K562 (cell line): Measurements from ENCODE around the gene DCAF5. TPM values are rescaled to one million over a fixed set of nuclear protein-coding genes. Genes with fewer than 3 reads are reported as not detected.

ENCODE experiments used
- ATAC-seq: fragments of 200-7000 bp; cut with Tn5 transposase; 3 replicates; pipeline ENCODE4 v1.9.1; 2020; ENCODE audit warnings: moderate library complexity
- BruUV-seq: library from RNA; stranded (reverse); fragments of 400-500 nt; replicated peaks from 2 replicates; lab custom pipeline; 2021; lab: Mats Ljungman, UMichigan
- CTCF ChIA-PET: fragments of 300-600 bp; formaldehyde crosslinking; extraction: SDS; loops from one replicate; lab custom pipeline; 2021; ENCODE audit warnings: low intra/inter-chr PET ratio; lab: Yijun Ruan, JAX
- POLR2A ChIA-PET: fragments of 300-600, 350-650 bp; sonication (Branson Sonifier 250); formaldehyde crosslinking; extraction: SDS; loops from one replicate; lab custom pipeline; 2021; ENCODE audit warnings: antibody characterized with exemption, inconsistent platforms; lab: Yijun Ruan, JAX
- DNase-seq, 4 experiments: peaks; one replicate each; pipeline versions ENCODE4 v3.0.0 to v3.0.0-alpha.2; 2011 to 2018; ENCODE audit warnings: low spot score in 3 of 4, mixed read lengths in 3 of 4; ENCODE audit errors: extremely low read depth in 1 of 4
- FAIRE-seq: peaks from 2 replicates; lab custom pipeline; 2011; peaks lifted over from hg19 to GRCh38; lab: Jason Lieb, UNC
- H2AFZ ChIP-seq: 2 replicates; pipeline ENCODE4 v1.6.0; 2011; ENCODE audit warnings: low read depth, low read length, control low read depth, inconsistent platforms
- H3K27ac ChIP-seq: fragments of 200-600 bp; 3 replicates; pipeline ENCODE4 v1.8.0; 2011; ENCODE audit warnings: low read depth, mild to moderate bottlenecking, control low read depth, inconsistent platforms, low read length, moderate library complexity, mixed read lengths; ENCODE audit errors: extremely low read depth
- H3K27me3 ChIP-seq, 2 experiments: fragments of 300-600 bp in 1 of 2; 2 replicates in 1 of 2; 3 replicates in 1 of 2; pipeline versions ENCODE4 v1.6.0 to v1.8.0; 2011; ENCODE audit warnings: inconsistent platforms in 2 of 2, low read length in 2 of 2, mild to moderate bottlenecking in 1 of 2, mixed read lengths in 1 of 2, moderate library complexity in 1 of 2; ENCODE audit not compliant: control insufficient read depth in 2 of 2, insufficient read depth in 2 of 2
- H3K36me3 ChIP-seq: fragments of 300-600 bp; 3 replicates; pipeline ENCODE4 v1.8.0; 2011; ENCODE audit warnings: mild to moderate bottlenecking, low read length, inconsistent platforms; ENCODE audit not compliant: control insufficient read depth, insufficient read depth
- H3K4me1 ChIP-seq, 2 experiments: fragments of 200-600 bp in 1 of 2; replicated peaks in 1 of 2; 2 replicates in 1 of 2; 3 replicates in 1 of 2; pipeline versions ENCODE4 v1.5.1 to v1.8.0; 2011; ENCODE audit warnings: inconsistent platforms in 2 of 2, low read length in 2 of 2, mild to moderate bottlenecking in 1 of 2, mixed read lengths in 1 of 2, moderate library complexity in 1 of 2; ENCODE audit not compliant: control insufficient read depth in 2 of 2, insufficient read depth in 2 of 2
- H3K4me2 ChIP-seq: 2 replicates; pipeline ENCODE4 v1.6.1; 2011; ENCODE audit warnings: low read length, control low read depth, inconsistent platforms, mixed read lengths; ENCODE audit not compliant: insufficient read depth
- H3K4me3 ChIP-seq: fragments of 200-600 bp; sonication (generic), shearing (Covaris generic); 2 replicates; pipeline ENCODE4 v1.5.1; 2016; ENCODE audit warnings: control low read depth, inconsistent platforms
- H3K79me2 ChIP-seq: fragments of 200-600 bp; 3 replicates; pipeline ENCODE4 v1.8.0; 2011; ENCODE audit warnings: low read length, inconsistent platforms; ENCODE audit not compliant: control insufficient read depth, insufficient read depth
- H3K9ac ChIP-seq, 2 experiments: 2 replicates each; pipeline versions ENCODE4 v1.6.0 to v1.6.1; 2011; ENCODE audit warnings: low read depth in 2 of 2, low read length in 2 of 2, control low read depth in 1 of 2, inconsistent platforms in 1 of 2, mild to moderate bottlenecking in 1 of 2, mixed read lengths in 1 of 2; ENCODE audit not compliant: insufficient read depth in 1 of 2
- H3K9me1 ChIP-seq: one replicate; pipeline ENCODE4 v1.6.0; 2011; ENCODE audit warnings: inconsistent platforms, mild to moderate bottlenecking, low read length, moderate library complexity; ENCODE audit not compliant: control insufficient read depth, insufficient read depth
- H3K9me3 ChIP-seq: replicated peaks from 2 replicates; pipeline ENCODE4 v1.5.1; 2011; ENCODE audit warnings: low read depth, low read length, inconsistent platforms; ENCODE audit not compliant: control insufficient read depth, insufficient read depth
- H4K20me1 ChIP-seq: replicated peaks from 2 replicates; pipeline ENCODE4 v1.6.1; 2011; ENCODE audit warnings: low read length, inconsistent platforms, mixed read lengths; ENCODE audit not compliant: control insufficient read depth, insufficient read depth
- CEBPG ChIP-seq, 3 experiments: fragments of 200-800 bp in 1 of 3; sonication (Bioruptor generic) in 1 of 3; sonication (generic) in 1 of 3; formaldehyde crosslinking in 1 of 3; IDR thresholded peaks in 2 of 3; conservative IDR thresholded peaks in 1 of 3; 2 replicates each; pipeline versions ENCODE4 v1.6.1 to v1.8.0; 2016 to 2022; ENCODE audit warnings: missing compliant biosample characterization in 2 of 3, missing genetic modification characterization in 2 of 3, mild to moderate bottlenecking in 1 of 3, missing genetic modification reagents in 1 of 3
- CTBP1 ChIP-seq: fragments of 450-650 bp; IDR thresholded peaks from 2 replicates; pipeline ENCODE4 v1.6.1; 2016; ENCODE audit warnings: borderline replicate concordance
- CTCF ChIP-seq, 3 experiments: IDR thresholded peaks in 2 of 3; conservative IDR thresholded peaks in 1 of 3; 2 replicates each; pipeline ENCODE4 v1.5.1; 2011 to 2012; ENCODE audit warnings: low read length in 3 of 3, mild to moderate bottlenecking in 3 of 3, control low read depth in 2 of 3, improper control_type of control experiment in 1 of 3, inconsistent platforms in 1 of 3, low read depth in 1 of 3, mixed read lengths in 1 of 3, moderate library complexity in 1 of 3; ENCODE audit not compliant: insufficient read depth in 2 of 3
- CXXC5 ChIP-seq: fragments of 250-450 bp; sonication (Bioruptor Pico); IDR thresholded peaks from 2 replicates; pipeline ENCODE4 v1.8.0; 2022; ENCODE audit warnings: inconsistent platforms, mild to moderate bottlenecking, moderate library complexity
- EP300 ChIP-seq: IDR thresholded peaks from 2 replicates; pipeline ENCODE4 v1.6.1; 2012; ENCODE audit warnings: low read length, improper control_type of control experiment
- MEF2A ChIP-seq: IDR thresholded peaks from 2 replicates; pipeline ENCODE4 v1.6.1; 2011; ENCODE audit warnings: low read depth, mild to moderate bottlenecking, low read length, moderate library complexity; ENCODE audit not compliant: control insufficient read depth
- MEIS2 ChIP-seq: fragments of 450-650 bp; IDR thresholded peaks from 2 replicates; pipeline ENCODE4 v1.6.1; 2014; ENCODE audit warnings: mild to moderate bottlenecking; ENCODE audit not compliant: partially characterized antibody
- PKNOX1 ChIP-seq: fragments of 450-650 bp; IDR thresholded peaks from 2 replicates; pipeline ENCODE4 v1.6.1; 2016
- ZNF175 ChIP-seq: fragments of 200-800 bp; sonication (Bioruptor generic); IDR thresholded peaks from 2 replicates; pipeline ENCODE4 v1.6.1; 2016; ENCODE audit warnings: low read depth, mild to moderate bottlenecking, missing genetic modification characterization, missing compliant biosample characterization
- WGBS: fragments of 100-300 bp; shearing (Covaris generic); methylation state at CpG from one replicate; pipeline ENCODE4 v1.1.6; 2016; ENCODE audit warnings: low coverage, mixed read lengths; ENCODE audit not compliant: insufficient coverage; ENCODE audit errors: missing lambda C conversion rate; 5-methylcytosine and 5-hydroxymethylcytosine counted together
- in situ Hi-C: fragments of 300-500 bp; cut with MboI; formaldehyde crosslinking; loops from 4 replicates; pipeline ENCODE4 v1.15.0; 2018; ENCODE audit warnings: inconsistent platforms, mixed read lengths
- intact Hi-C: fragments of 100-400 bp; cut with micrococcal nuclease; formaldehyde crosslinking; loops from 2 replicates; pipeline ENCODE4 v1.14.2; 2022
- polyA plus RNA-seq, 8 experiments: library from polyadenylated mRNA; depleted of rRNA in 4 of 8; stranded (reverse) in 5 of 8; unstranded in 3 of 8; fragments of >200 nt; fragmentation: Nextera tagmentation in 2 of 8; fragmentation: Illumina TruSeq in 1 of 8; extraction: Ambion mirVana in 2 of 8; extraction: Trizol in 1 of 8; gene quantifications; 2 replicates each; pipeline versions ENCODE4 v1.2.1 to v1.2.3, GENCODE V29; 2011 to 2014; ENCODE audit warnings: inconsistent platforms in 1 of 8, missing spikeins in 1 of 8
- total RNA-seq, 7 experiments: library from RNA; depleted of rRNA in 6 of 7; stranded (reverse); fragments of >200 nt in 6 of 7; fragmentation: Illumina TruSeq in 2 of 7; extraction: Trizol in 2 of 7; gene quantifications; 2 replicates each; pipeline versions ENCODE4 v1.2.1 to v1.2.3, GENCODE V29; 2011 to 2021; ENCODE audit warnings: low replicate concordance in 1 of 7

DCAF5 gene
- total and polyA plus RNA-seq, 9 of the 15 experiments (the other 6 are each of a cell fraction or from before 2014, with no cell fraction given), result 5.6 to 24.1 (median 12.7) TPM

GRCh38 chr14:69055999-69056788 lies 96.7 kb downstream of the DCAF5 start:
- peak; percentile 87 for ATAC-seq
- TF ChIP-seq CEBPG (CRISPR knock-in tag; IDR thresholded peaks at IDR 0.05), result peak; percentile 87
- peak; percentile 62 to 88 for TF ChIP-seq CEBPG (tag; conservative IDR thresholded peaks at IDR 0.05 in 1 of 2, IDR thresholded peaks at IDR 0.05 in 1 of 2)
- peak; percentile 66 for TF ChIP-seq EP300
- TF ChIP-seq CTCF (IDR thresholded peaks at IDR 0.05 in 2 of 3, conservative IDR thresholded peaks at IDR 0.05 in 1 of 3; ENCODE audit: insufficient read depth in 2 of 3, low read depth in 1 of 3, low read length in 3 of 3), result peak in 1 of 3 experiments; percentile 37; a peak in 2 of 6 replicates
- 0 out of 2 replicates have a peak, but pooled peaks have one; percentile 20 for TF ChIP-seq CXXC5 (CRISPR knock-in tag)
- TF ChIP-seq ZNF175 (CRISPR knock-in tag), result peak; percentile 54; the same call in 1 of the 2 replicates
- no peak for TF ChIP-seq MEF2A
- peak; percentile 90 for TF ChIP-seq CTBP1
- TF ChIP-seq MEIS2, result peak; percentile 84
- TF ChIP-seq PKNOX1, result peak; percentile 81

More at GRCh38 chr14:69055999-69056788, 96.7 kb downstream of the DCAF5 start:
- Histone ChIP-seq H3K27ac (no peak overlapping the region), H4K20me1 (no peaks in the 10 kb centered on the region), H3K9ac (no peak overlapping the region), H3K79me2 (no peaks in the 10 kb centered on the region), H3K4me2 (no peak overlapping the region), H3K9me3 (no peaks in the 10 kb centered on the region), H3K4me3 (no peak overlapping the region), H3K4me1 (no peaks in the 10 kb centered on the region; a peak in 1 of 5 replicates), H3K27me3 (no peaks in the 10 kb centered on the region), H2AFZ (no peak overlapping the region), H3K9me1 (no peaks in the 10 kb centered on the region), H3K36me3 (peaks cover 42% of the 10 kb centered on the region; the same call in 2 of the 3 replicates)
- intact Hi-C loops (no loop called here), in situ Hi-C loops (no loop called here)
- 26% methylated on average over 3 of the region's 3 CpGs for WGBS
- CTCF ChIA-PET, result no interaction called here
- DNase-seq (peak in 1 of 4 experiments; percentile 17), FAIRE-seq (no peak)
- POLR2A ChIA-PET, result interaction anchor here (0.9 to 1.1 kb wide), 3 partner anchors 8 to 146 kb away, joined by 3 to 4 read pairs (median 3); no protein-coding TSS in a partner anchor
- BruUV-seq, result no TSS peak
